ENCODE data around the gene KBTBD13.

- TF ChIP-seq CTCF (IDR thresholded peaks at IDR 0.05): no peak
- TF ChIP-seq POLR2A (IDR thresholded peaks at IDR 0.05): no peak
Measured at GRCh38 chr15:65062061-65062460, 14.5 kb upstream of the KBTBD13 start.

Data from Peyer's patch (tissue), 4 donors.